GM12891 (cell line): ENCODE measurements around the gene SCAMP2.

ENCODE experiments used
- DNase-seq: peaks from one replicate; pipeline ENCODE4 v3.0.0; 2011; ENCODE audit warnings: low spot score; ENCODE audit not compliant: insufficient read length
- FAIRE-seq: peaks from 2 replicates; lab custom pipeline; 2011; peaks lifted over from hg19 to GRCh38; lab: Jason Lieb, UNC
- PAX5 ChIP-seq: IDR thresholded peaks from 2 replicates; pipeline ENCODE4 v1.6.1; 2011; ENCODE audit warnings: low read length, moderate library complexity, mild to moderate bottlenecking; ENCODE audit not compliant: insufficient read depth, severe bottlenecking
- POLR2A ChIP-seq: IDR thresholded peaks from 2 replicates; pipeline ENCODE4 v1.6.1; 2011; ENCODE audit warnings: low read depth, low read length, control low read depth
- POLR2AphosphoS5 ChIP-seq: IDR thresholded peaks from 2 replicates; pipeline ENCODE4 v1.6.1; 2011; ENCODE audit warnings: low read depth, low read length, control low read depth
- POU2F2 ChIP-seq: IDR thresholded peaks from 2 replicates; pipeline ENCODE4 v1.6.1; 2011; ENCODE audit warnings: low read depth, mild to moderate bottlenecking, control low read depth, low read length, moderate library complexity
- SPI1 ChIP-seq: IDR thresholded peaks from 2 replicates; pipeline ENCODE4 v1.6.1; 2011; ENCODE audit warnings: low read depth, low read length, control low read depth
- TAF1 ChIP-seq: IDR thresholded peaks from 2 replicates; pipeline ENCODE4 v1.6.1; 2011; ENCODE audit warnings: low read depth, low read length, control low read depth

SCAMP2 gene

DNA sequence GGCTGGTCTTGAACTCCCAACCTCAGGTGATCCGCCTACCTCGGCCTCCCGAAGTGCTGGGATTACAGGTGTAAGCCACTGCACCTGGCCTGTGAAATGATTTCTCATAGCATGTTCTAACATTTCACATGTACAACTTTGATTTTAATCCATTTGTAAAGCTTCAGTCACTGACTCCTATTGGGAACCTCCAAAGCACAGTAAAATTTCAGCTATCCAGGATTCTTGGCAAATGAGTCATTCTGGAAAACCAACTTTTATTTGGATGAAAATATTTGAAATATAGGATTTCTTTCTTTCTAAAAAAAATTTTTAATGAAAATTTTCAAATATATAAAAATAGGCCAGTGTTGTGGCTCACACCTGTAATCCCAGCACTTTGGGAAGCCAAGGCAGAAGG is 63.2 kb downstream of the SCAMP2 start:
- FAIRE-seq, result no peak
- no peak for TF ChIP-seq POLR2A
- no peak for TF ChIP-seq TAF1
- no peak for TF ChIP-seq PAX5
- TF ChIP-seq SPI1, result no peak
- TF ChIP-seq POU2F2, result no peak
- TF ChIP-seq POLR2AphosphoS5, result no peak
- no peak for DNase-seq

DNA sequence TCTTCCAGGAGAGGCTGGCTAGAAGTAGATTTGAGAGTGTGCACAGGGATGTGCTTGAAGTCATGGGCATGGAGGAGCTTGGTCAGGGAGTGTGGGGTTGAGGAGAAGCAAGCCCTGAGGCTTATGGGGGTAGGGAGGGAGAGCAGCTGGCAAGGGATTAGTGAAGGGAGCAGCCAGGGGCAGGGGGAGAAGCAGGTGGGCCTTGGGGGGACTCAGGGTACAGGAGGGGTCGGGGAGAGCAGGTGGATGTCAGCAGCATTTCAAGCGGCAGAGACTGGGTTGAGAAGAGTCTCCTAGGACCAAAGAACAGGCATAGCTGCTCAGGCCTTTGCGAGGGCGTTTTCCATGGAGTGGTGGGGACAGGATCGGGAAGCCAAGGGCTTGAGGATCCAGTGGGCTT is 63.9 kb downstream of the SCAMP2 start:
- TF ChIP-seq POLR2AphosphoS5 (no peak), TAF1 (no peak), POU2F2 (no peak), POLR2A (no peak), SPI1 (no peak), PAX5 (no peak)

DNA sequence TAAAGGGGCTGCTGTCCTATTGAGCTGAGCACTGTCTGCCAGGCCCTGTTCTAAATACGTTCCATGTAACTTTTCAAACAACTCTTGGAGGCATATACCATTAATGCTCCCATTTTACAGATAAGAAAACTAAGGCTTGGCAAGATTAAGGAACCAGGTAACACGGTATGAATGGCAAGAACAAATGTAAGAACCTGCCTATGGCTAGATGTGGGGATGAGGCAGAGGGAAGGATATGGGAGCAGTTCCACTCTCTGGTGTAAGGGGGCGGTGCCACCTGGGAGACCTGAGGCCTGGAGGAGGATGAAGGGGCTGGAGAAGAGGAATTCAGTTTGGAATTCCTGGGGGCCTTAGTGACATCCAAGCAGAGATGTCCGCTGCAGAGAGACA is 64.3 kb downstream of the SCAMP2 start:
- TF ChIP-seq POU2F2, result no peak
- no peak for TF ChIP-seq SPI1
- TF ChIP-seq POLR2AphosphoS5, result no peak
- FAIRE-seq (no peak), DNase-seq (no peak)

More for the DNA sequence above, 63.9 kb downstream of the SCAMP2 start:
- no peak for DNase-seq
- no peak for FAIRE-seq

DNA sequence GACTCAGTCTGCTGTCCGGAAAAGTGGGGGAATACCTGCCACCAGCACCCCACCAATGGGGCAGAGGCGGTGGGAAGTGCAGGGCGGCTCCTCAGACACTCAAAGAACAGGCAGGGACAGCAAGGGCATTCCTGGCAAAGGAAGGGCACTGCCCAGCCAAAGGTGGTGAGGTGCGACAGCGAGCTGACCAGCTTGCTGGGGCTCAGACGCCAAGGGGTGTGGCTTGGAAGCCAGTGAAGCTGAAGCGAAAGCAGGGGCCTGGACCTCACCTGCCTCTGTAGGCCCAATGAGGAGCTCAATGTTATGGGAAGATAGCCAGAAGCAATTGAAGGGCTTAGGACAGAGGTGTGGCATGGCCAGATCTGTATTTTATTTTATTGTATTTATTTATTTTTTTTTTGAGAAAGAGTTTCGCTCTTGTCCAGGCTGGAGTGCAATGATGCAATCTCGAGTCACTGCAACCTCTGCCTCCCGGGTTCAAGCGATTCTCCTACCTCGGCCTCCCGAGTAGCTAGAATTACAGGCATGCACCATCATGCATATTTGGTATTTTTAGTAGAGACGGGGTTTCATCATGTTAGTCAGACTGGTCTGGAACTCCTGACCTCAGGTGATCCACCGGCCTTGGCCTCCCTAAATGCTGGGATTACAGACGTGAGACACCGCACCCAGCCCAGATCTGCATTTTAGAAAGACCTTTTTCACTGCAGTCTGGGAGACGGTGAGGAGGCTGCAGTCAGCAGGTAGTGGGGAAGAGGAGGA is 64.9 kb downstream of the SCAMP2 start:
- DNase-seq (no peak), FAIRE-seq (no peak)

DNA sequence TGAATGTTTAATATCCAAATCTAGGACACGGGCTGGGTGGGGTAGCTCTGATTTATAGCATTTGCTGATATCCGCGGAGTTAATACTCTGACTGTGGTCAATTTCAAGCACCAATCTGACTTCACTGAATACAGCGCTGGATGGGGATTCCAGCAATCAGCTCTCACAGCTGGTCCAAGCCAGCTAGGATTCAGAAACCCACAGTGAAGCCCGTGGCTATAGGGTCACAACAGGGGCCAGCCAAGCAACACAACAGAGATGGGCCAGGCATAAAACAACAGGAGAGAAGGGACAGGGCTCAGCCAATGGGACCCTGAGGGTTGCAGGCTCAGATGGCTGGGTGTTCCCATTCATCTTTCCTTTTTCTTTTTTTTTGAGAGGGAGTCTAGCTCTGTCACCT is 65.9 kb downstream of the SCAMP2 start:
- DNase-seq (no peak), FAIRE-seq (no peak)
- TF ChIP-seq SPI1 (no peak), POLR2AphosphoS5 (no peak), TAF1 (no peak), PAX5 (no peak), POU2F2 (no peak), POLR2A (no peak)

More for the DNA sequence above, 64.9 kb downstream of the SCAMP2 start:
- TF ChIP-seq POLR2AphosphoS5, result no peak
- TF ChIP-seq POU2F2, result no peak
- TF ChIP-seq POLR2A, result no peak
- TF ChIP-seq TAF1, result no peak
- no peak for TF ChIP-seq SPI1
- TF ChIP-seq PAX5, result no peak

DNA sequence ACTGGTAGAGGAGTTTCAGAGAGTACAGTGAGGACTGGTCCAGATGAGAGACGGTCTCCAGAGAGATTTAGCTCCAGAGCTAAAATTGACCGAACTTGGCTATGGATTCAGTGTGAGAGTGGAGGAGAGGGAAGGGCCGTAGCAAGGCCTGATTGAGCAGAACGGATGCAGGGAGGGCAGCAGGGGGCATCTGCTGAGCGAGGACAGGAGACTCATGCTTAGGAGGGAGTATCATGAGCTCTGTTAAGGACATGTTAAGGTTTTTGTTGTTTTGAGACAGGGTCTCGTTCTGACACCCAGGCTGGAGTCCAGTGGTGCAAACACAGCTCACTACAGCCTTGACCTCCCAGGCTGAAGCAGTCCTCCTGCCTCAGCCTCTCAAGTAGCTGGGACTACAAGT is 68.2 kb downstream of the SCAMP2 start:
- DNase-seq (no peak), FAIRE-seq (peak; percentile 33)
- no peak for TF ChIP-seq POLR2A
- TF ChIP-seq POU2F2, result no peak
- TF ChIP-seq SPI1, result no peak
- no peak for TF ChIP-seq POLR2AphosphoS5

DNA sequence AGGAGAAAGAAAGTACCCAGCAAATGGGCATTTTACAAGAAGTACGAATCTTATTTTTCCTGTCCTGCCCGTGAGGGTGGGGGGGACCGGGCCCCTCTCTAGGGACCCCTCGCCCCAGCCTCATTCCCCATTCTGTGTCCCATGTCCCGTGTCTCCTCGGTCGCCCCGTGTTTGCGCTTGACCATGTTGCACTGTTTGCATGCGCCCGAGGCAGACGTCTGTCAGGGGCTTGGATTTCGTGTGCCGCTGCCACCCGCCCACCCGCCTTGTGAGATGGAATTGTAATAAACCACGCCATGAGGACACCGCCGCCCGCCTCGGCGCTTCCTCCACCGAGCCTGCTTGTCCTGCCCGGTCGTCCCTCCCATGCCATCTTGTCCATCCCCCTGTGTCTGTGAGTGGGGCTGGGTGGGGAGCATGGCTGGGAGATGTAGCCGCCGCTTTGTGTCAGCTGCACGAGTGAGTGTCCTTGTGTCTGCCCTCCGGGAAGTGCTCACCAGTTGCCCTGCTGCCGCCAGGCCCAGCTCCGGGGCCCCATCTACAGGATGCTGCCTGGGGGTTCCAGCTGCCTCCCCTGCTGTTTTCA is 70.2 kb downstream of the SCAMP2 start:
- TF ChIP-seq SPI1 (no peak), PAX5 (no peak), TAF1 (no peak), POLR2A (no peak), POU2F2 (no peak), POLR2AphosphoS5 (no peak)
- no peak for FAIRE-seq
- no peak for DNase-seq

DNA sequence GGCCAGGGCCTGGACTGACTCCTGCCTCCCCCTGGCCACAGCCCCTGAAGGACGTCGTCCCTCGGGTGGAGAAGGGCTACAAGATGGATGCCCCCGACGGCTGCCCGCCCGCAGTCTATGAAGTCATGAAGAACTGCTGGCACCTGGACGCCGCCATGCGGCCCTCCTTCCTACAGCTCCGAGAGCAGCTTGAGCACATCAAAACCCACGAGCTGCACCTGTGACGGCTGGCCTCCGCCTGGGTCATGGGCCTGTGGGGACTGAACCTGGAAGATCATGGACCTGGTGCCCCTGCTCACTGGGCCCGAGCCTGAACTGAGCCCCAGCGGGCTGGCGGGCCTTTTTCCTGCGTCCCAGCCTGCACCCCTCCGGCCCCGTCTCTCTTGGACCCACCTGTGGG is 70.9 kb downstream of the SCAMP2 start:
- no peak for DNase-seq
- no peak for FAIRE-seq
- TF ChIP-seq POLR2A, result no peak
- no peak for TF ChIP-seq PAX5
- TF ChIP-seq SPI1, result no peak
- no peak for TF ChIP-seq POU2F2
- no peak for TF ChIP-seq TAF1
- TF ChIP-seq POLR2AphosphoS5, result no peak

DNA sequence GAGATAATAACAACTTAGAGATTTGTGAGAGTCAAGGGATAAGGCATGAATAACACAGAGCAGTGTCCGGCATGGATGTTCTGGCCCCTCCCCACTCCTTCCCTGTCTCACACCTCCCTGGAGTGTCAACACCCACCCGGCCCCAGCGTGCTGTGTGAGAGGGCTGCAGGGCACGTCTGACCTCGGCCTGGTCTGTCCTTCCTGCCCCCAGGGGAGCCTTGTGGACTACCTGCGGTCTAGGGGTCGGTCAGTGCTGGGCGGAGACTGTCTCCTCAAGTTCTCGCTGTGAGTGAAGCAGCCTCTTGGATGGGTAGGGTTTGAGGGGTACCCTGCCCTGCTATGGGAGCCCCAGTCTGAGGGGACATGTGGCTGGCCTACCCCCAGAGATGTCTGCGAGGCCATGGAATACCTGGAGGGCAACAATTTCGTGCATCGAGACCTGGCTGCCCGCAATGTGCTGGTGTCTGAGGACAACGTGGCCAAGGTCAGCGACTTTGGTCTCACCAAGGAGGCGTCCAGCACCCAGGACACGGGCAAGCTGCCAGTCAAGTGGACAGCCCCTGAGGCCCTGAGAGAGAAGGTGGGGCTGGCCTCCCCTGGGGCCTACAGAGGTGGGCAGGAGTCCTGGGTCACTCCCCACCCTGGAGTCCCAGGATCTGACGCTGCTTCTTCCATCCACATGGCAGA is 71.7 kb downstream of the SCAMP2 start:
- TF ChIP-seq SPI1 (no peak), POLR2A (no peak), PAX5 (no peak), POU2F2 (no peak), TAF1 (no peak), POLR2AphosphoS5 (no peak)
- no peak for FAIRE-seq
- DNase-seq, result no peak

DNA sequence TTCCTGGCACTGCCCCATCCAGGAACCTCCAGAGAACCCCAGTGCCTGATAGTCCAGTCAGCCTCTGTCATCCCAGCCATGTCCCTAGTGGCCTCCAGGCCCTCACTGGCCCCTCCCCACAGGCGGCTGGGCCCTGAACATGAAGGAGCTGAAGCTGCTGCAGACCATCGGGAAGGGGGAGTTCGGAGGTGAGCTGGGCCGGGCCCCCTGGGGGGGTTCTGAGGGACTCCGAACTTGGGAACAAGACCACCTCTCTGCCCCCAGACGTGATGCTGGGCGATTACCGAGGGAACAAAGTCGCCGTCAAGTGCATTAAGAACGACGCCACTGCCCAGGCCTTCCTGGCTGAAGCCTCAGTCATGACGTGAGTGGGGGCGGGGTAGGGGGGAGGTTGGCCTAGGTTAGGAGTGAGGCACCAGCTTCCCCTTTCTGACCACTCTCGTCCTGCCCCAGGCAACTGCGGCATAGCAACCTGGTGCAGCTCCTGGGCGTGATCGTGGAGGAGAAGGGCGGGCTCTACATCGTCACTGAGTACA is 72.5 kb downstream of the SCAMP2 start:
- TF ChIP-seq POLR2AphosphoS5 (no peak), POLR2A (no peak), POU2F2 (no peak), PAX5 (no peak), TAF1 (no peak), SPI1 (no peak)
- FAIRE-seq (peak; percentile 63), DNase-seq (no peak)
